B cell (primary cell): ENCODE results near the gene PTPRM. TPM values are rescaled to one million over a fixed set of nuclear protein-coding genes. Genes with fewer than 3 reads are reported as not detected.

Experiments used
- ATAC-seq: fragments of 200-7000 bp; cut with Tn5 transposase; one replicate; pipeline ENCODE4 v1.10.0; 2021; ENCODE audit warnings: low read depth, mild to moderate bottlenecking, moderate number of reproducible peaks, moderate library complexity
- CTCF ChIA-PET: fragments of 350-600 bp; sonication (Branson Sonifier 250); formaldehyde crosslinking; loops from one replicate; lab custom pipeline; 2021; ENCODE audit warnings: antibody characterized with exemption, inconsistent platforms; lab: Charles Lee
- POLR2A ChIA-PET: fragments of 350-600 bp; sonication (Branson Sonifier 250); formaldehyde crosslinking; loops from one replicate; lab custom pipeline; 2021; ENCODE audit warnings: antibody characterized with exemption; lab: Charles Lee
- DNase-seq: peaks from one replicate; pipeline ENCODE4 v3.0.0; 2013
- H2AFZ ChIP-seq: 2 replicates; pipeline ENCODE4 v1.6.1; 2012; ENCODE audit warnings: mild to moderate bottlenecking, low read depth, low read length; ENCODE audit not compliant: insufficient read depth, poor library complexity, severe bottlenecking
- H3K27ac ChIP-seq, 2 donors: 1 replicate in 1 of 2; 2 replicates in 1 of 2; pipeline ENCODE4 v1.5.1; 2012 to 2013; ENCODE audit warnings: low read length in 2 of 2, mild to moderate bottlenecking in 2 of 2, moderate library complexity in 1 of 2
- H3K27me3 ChIP-seq, 4 experiments: fragments of 200-600 bp in 1 of 4; sonication (generic) in 1 of 4; replicated peaks in 1 of 4; 1 replicate in 2 of 4; 2 replicates in 2 of 4; pipeline versions ENCODE4 v1.6.1 to v1.7.0; 2013 to 2016; ENCODE audit warnings: low read length in 3 of 4, mild to moderate bottlenecking in 2 of 4, mixed read lengths in 1 of 4, moderate library complexity in 1 of 4; ENCODE audit not compliant: insufficient read depth in 4 of 4, control insufficient read depth in 3 of 4; ENCODE audit errors: control extremely low read depth in 1 of 4
- H3K36me3 ChIP-seq, 2 experiments: replicated peaks in 1 of 2; 1 replicate in 1 of 2; 2 replicates in 1 of 2; pipeline versions ENCODE4 v1.6.1 to v1.7.1; 2013; ENCODE audit warnings: low read length in 1 of 2; ENCODE audit not compliant: insufficient read depth in 2 of 2, control insufficient read depth in 1 of 2; ENCODE audit errors: control extremely low read depth in 1 of 2, extremely low read depth in 1 of 2
- H3K4me1 ChIP-seq, 2 donors: fragments of 200-600 bp in 1 of 2; sonication (generic) in 1 of 2; 1 replicate in 1 of 2; 2 replicates in 1 of 2; pipeline versions ENCODE4 v1.5.1 to v1.6.1; 2013 to 2017; ENCODE audit warnings: low read length in 2 of 2; ENCODE audit not compliant: control insufficient read depth in 2 of 2, insufficient read depth in 2 of 2
- H3K4me2 ChIP-seq: replicated peaks from 2 replicates; pipeline ENCODE3; 2012; ENCODE audit warnings: mild to moderate bottlenecking, low read depth, low read length; ENCODE audit not compliant: poor library complexity, severe bottlenecking
- H3K4me3 ChIP-seq, 5 experiments: fragments of 200-600 bp in 1 of 5; sonication (generic) in 1 of 5; 1 replicate in 3 of 5; 2 replicates in 2 of 5; pipeline versions ENCODE4 v1.5.1 to v1.7.0; 2011 to 2016; ENCODE audit warnings: low read length in 4 of 5, mild to moderate bottlenecking in 4 of 5, low read depth in 2 of 5, control low read depth in 1 of 5, moderate library complexity in 1 of 5; ENCODE audit not compliant: insufficient read depth in 1 of 5; ENCODE audit errors: control extremely low read depth in 1 of 5, extremely low read depth in 1 of 5
- H3K79me2 ChIP-seq: fragments of 200-600 bp; sonication (generic); one replicate; pipeline ENCODE4 v1.6.0; 2016; ENCODE audit warnings: low read length; ENCODE audit not compliant: control insufficient read depth, insufficient read depth
- H3K9ac ChIP-seq: fragments of 200-600 bp; sonication (generic); 2 replicates; pipeline ENCODE4 v1.6.1; 2017; ENCODE audit warnings: mild to moderate bottlenecking, low read length, moderate library complexity
- H3K9me3 ChIP-seq, 3 donors: one replicate each; pipeline versions ENCODE4 v1.6.1 to v1.7.1; 2013; ENCODE audit warnings: low read length in 2 of 3; ENCODE audit not compliant: control insufficient read depth in 2 of 3, insufficient read depth in 1 of 3; ENCODE audit errors: control extremely low read depth in 1 of 3
- H4K20me1 ChIP-seq: 2 replicates; pipeline ENCODE4 v1.6.0; 2012; ENCODE audit warnings: mild to moderate bottlenecking, low read length; ENCODE audit not compliant: insufficient read depth, control insufficient read depth, poor library complexity, severe bottlenecking
- H3K27ac Mint-ChIP-seq: one replicate; pipeline ENCODE4 v1.8.0; 2021; ENCODE audit warnings: mixed read lengths
- H3K27me3 Mint-ChIP-seq: one replicate; pipeline ENCODE4 v1.8.0; 2021; ENCODE audit warnings: mixed read lengths
- H3K4me1 Mint-ChIP-seq: one replicate; pipeline ENCODE4 v1.8.0; 2021; ENCODE audit warnings: mixed read lengths
- H3K4me3 Mint-ChIP-seq: one replicate; pipeline ENCODE4 v1.8.0; 2021; ENCODE audit warnings: mixed read lengths
- H3K9me3 Mint-ChIP-seq: one replicate; pipeline ENCODE4 v1.8.0; 2022; ENCODE audit warnings: mixed read lengths; ENCODE audit not compliant: insufficient read depth
- CTCF ChIP-seq: fragments of 200-600 bp; IDR thresholded peaks from one replicate; pipeline ENCODE4 v1.8.0; 2022; ENCODE audit warnings: antibody characterized with exemption, mild to moderate bottlenecking
- EZH2 ChIP-seq: IDR thresholded peaks from 2 replicates; pipeline ENCODE4 v1.6.1; 2012; ENCODE audit warnings: borderline replicate concordance, low read depth, mild to moderate bottlenecking, moderate library complexity, low read length; ENCODE audit not compliant: insufficient read depth, poor library complexity, severe bottlenecking
- WGBS: methylation state at CpG from one replicate; pipeline ENCODE4 v1.1.5; 2013; ENCODE audit warnings: missing lambda C conversion rate; ENCODE audit not compliant: insufficient coverage; 5-methylcytosine and 5-hydroxymethylcytosine counted together
- intact Hi-C: fragments of 100-400 bp; cut with micrococcal nuclease; formaldehyde crosslinking; loops from one replicate; pipeline ENCODE4 v1.10.0; 2022
- polyA plus RNA-seq: library from polyadenylated mRNA; depleted of rRNA; stranded (reverse); fragments of >200 nt; gene quantifications from 2 replicates; pipeline ENCODE4 v1.2.3, GENCODE V29; 2012
- total RNA-seq, 2 donors: library from RNA; stranded (reverse); fragments of 120-200 nt in 1 of 2; gene quantifications; 1 replicate in 1 of 2; 2 replicates in 1 of 2; pipeline versions ENCODE4 v1.2.3 to v1.2.4, GENCODE V29; 2013 to 2022

PTPRM gene
- total and polyA plus RNA-seq, 2 donors (not counting 1 experiment from before 2014, with no cell fraction given), result 0.20 to 0.89 TPM

GRCh38 chr18:7886436-7886835 lies 319.3 kb downstream of the PTPRM start:
- intact Hi-C loops, result no loop called here
- H3K4me2 ChIP-seq, result no peak overlapping the region
- no peaks in the 10 kb centered on the region for H3K9me3 Mint-ChIP-seq
- TF ChIP-seq CTCF (no peak), EZH2 (no peak)
- ATAC-seq (no peak), DNase-seq (no peak)
- H3K9me3 ChIP-seq, result no peaks in the 10 kb centered on the region
- no peak overlapping the region for H2AFZ ChIP-seq
- H3K9ac ChIP-seq, result no peak overlapping the region
- no peaks in the 10 kb centered on the region for H3K4me1 ChIP-seq
- ChIA-PET POLR2A (no interaction called here), CTCF (no interaction called here)
- H4K20me1 ChIP-seq, result no peaks in the 10 kb centered on the region
- H3K79me2 ChIP-seq, result no peaks in the 10 kb centered on the region
- no peak overlapping the region for H3K4me3 ChIP-seq
- H3K27ac Mint-ChIP-seq, result no peak overlapping the region
- H3K27me3 ChIP-seq, result no peaks in the 10 kb centered on the region
- H3K4me1 Mint-ChIP-seq, result no peaks in the 10 kb centered on the region
- no CpG with 5 or more reads among the region's 2 CpGs for WGBS
- no peaks in the 10 kb centered on the region for H3K36me3 ChIP-seq
- H3K27me3 Mint-ChIP-seq, result no peaks in the 10 kb centered on the region
- no peak overlapping the region for H3K4me3 Mint-ChIP-seq
- no peak overlapping the region for H3K27ac ChIP-seq

- no peaks in the 10 kb centered on the region for H3K4me1 ChIP-seq
- H3K27me3 Mint-ChIP-seq, result no peaks in the 10 kb centered on the region
These were observed 322.4 kb downstream of the PTPRM start for GRCh38 chr18:7889515-7889914.

More at GRCh38 chr18:7889515-7889914, 322.4 kb downstream of the PTPRM start:
- Histone ChIP-seq H3K27me3 (no peaks in the 10 kb centered on the region), H4K20me1 (no peaks in the 10 kb centered on the region), H3K4me3 (no peak overlapping the region), H3K27ac (no peak overlapping the region), H3K4me2 (no peak overlapping the region), H3K36me3 (no peaks in the 10 kb centered on the region), H3K79me2 (no peaks in the 10 kb centered on the region), H3K9me3 (no peaks in the 10 kb centered on the region), H2AFZ (no peak overlapping the region), H3K9ac (no peak overlapping the region)
- DNase-seq (no peak), ATAC-seq (no peak)
- no peak overlapping the region for H3K4me3 Mint-ChIP-seq
- WGBS, result 78% methylated on average over 2 of the region's 3 CpGs
- H3K27ac Mint-ChIP-seq, result no peak overlapping the region
- TF ChIP-seq CTCF, result no peak
- no peak for TF ChIP-seq EZH2
- POLR2A ChIA-PET, result no interaction called here
- intact Hi-C loops, result no loop called here
- CTCF ChIA-PET, result no interaction called here
- no peaks in the 10 kb centered on the region for H3K9me3 Mint-ChIP-seq
- no peaks in the 10 kb centered on the region for H3K4me1 Mint-ChIP-seq
